Measurements from ENCODE around the gene DUSP7.
"Not testable (repeated sequence)": the region's sequence is repeated elsewhere in the genome, so short reads cannot be mapped to it uniquely, and the experiment has no call there.

DUSP7 gene

GRCh38 chr3:52044869-52045619, 11.3 kb downstream of the DUSP7 start:
- DNase-seq = no peak

GRCh38 chr3:52043750-52044149, 12.6 kb downstream of the DUSP7 start:
- no peak for DNase-seq

- DNase-seq = not testable (repeated sequence)
Observed at GRCh38 chr3:52043039-52043438, 13.3 kb downstream of the DUSP7 start.

- no peak for DNase-seq
Observed at GRCh38 chr3:52041118-52041731, 15.1 kb downstream of the DUSP7 start.

- DNase-seq = no peak
Observed at GRCh38 chr3:52040600-52040999, 15.8 kb downstream of the DUSP7 start.

- DNase-seq = peak; percentile 66
Observed at GRCh38 chr3:52039846-52040245, 16.5 kb downstream of the DUSP7 start.

GRCh38 chr3:52039426-52039825, 16.9 kb downstream of the DUSP7 start:
- DNase-seq = no peak

- DNase-seq = no peak
Observed at GRCh38 chr3:52038227-52038626, 18.1 kb downstream of the DUSP7 start.

GRCh38 chr3:52037291-52037690, 19.1 kb downstream of the DUSP7 start:
- no peak for DNase-seq

- no peak for DNase-seq
Observed at GRCh38 chr3:52036829-52037228, 19.5 kb downstream of the DUSP7 start.

GRCh38 chr3:52036222-52036694, 20.1 kb downstream of the DUSP7 start:
- DNase-seq = no peak

- DNase-seq = no peak
Observed at GRCh38 chr3:52034651-52035050, 21.7 kb downstream of the DUSP7 start.

GRCh38 chr3:52034212-52034611, 22.2 kb downstream of the DUSP7 start:
- DNase-seq = no peak

- DNase-seq = not testable (repeated sequence)
Observed at GRCh38 chr3:52033748-52034147, 22.6 kb downstream of the DUSP7 start.

GRCh38 chr3:52032702-52033408, 23.5 kb downstream of the DUSP7 start:
- DNase-seq = no peak

GRCh38 chr3:52031896-52032295, 24.5 kb downstream of the DUSP7 start:
- no peak for DNase-seq

- DNase-seq = no peak
Observed at GRCh38 chr3:52030714-52031310, 25.6 kb downstream of the DUSP7 start.

- DNase-seq = no peak
Observed at GRCh38 chr3:52029535-52029934, 26.8 kb downstream of the DUSP7 start.

GRCh38 chr3:52029053-52029452, 27.3 kb downstream of the DUSP7 start:
- no peak for DNase-seq

GRCh38 chr3:52028572-52028971, 27.8 kb downstream of the DUSP7 start:
- no peak for DNase-seq

- peak; percentile 77 for DNase-seq
Observed at GRCh38 chr3:52026041-52026440, 30.3 kb downstream of the DUSP7 start.

GRCh38 chr3:52025453-52025852, 30.9 kb downstream of the DUSP7 start:
- no peak for DNase-seq

- DNase-seq = no peak
Observed at GRCh38 chr3:52024765-52025452, 31.5 kb downstream of the DUSP7 start.
